AML-193 (cell line): ENCODE results near the gene ZMIZ1.

ENCODE experiments used
- DNase-seq, 2 experiments: peaks; one replicate each; lab custom pipeline; 2025; lab: John Stamatoyannopoulos, UW

Gene ZMIZ1

GRCh38 chr10:79206300-79207095 lies 137.7 kb downstream of the ZMIZ1 start:
- DNase-seq: no peak

- no peak for DNase-seq
Measured at GRCh38 chr10:79207096-79207357, 138.3 kb downstream of the ZMIZ1 start.

GRCh38 chr10:79207726-79208125 lies 139.0 kb downstream of the ZMIZ1 start:
- DNase-seq: no peak

GRCh38 chr10:79208251-79208983 lies 139.7 kb downstream of the ZMIZ1 start:
- DNase-seq: no peak

DNA sequence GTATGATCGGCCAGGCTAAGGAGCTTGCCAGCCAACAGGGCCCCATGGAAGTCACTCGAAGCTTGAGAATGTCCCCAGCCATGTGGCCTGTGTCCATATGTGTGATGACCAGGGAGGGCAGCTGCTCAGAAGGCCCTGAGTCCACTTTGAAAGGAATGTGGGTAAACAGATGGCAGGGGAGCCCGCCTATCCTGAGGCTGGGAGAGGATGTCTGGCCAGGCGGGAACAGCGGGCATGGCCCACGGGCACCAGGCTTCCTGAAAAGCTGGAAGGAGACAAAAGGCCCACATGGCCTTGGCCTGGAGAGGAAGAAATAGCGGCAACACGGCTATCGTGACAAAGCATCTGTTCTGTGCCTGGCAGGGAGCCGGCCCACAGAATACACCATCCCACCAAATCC lies 140.6 kb downstream of the ZMIZ1 start:
- DNase-seq: no peak

DNA sequence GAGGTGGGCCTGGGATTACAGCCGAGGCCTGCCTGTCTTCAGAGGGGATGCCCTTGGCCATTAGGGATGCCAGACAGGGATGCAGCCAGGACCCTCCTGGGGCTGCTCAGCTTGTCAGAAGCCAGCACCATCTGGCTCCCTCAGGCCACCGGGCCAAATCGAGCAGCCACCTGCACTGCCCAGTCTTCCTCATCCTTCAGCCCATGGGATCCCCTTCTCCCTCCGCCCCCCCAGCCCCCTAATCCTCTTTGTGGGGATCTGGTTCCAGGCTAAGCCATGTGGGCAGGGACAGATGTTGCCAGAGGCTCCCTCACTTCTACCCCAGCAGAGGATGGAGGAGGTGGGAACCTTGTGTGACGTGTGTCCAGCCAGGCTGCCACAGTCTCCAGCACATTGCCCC lies 141.1 kb downstream of the ZMIZ1 start:
- DNase-seq: no peak

- DNase-seq: no peak
Measured at GRCh38 chr10:79210672-79211071, 141.9 kb downstream of the ZMIZ1 start.

GRCh38 chr10:79211616-79212015 lies 142.8 kb downstream of the ZMIZ1 start:
- no peak for DNase-seq

- no peak for DNase-seq
Measured at GRCh38 chr10:79215531-79215930, 146.8 kb downstream of the ZMIZ1 start.

DNA sequence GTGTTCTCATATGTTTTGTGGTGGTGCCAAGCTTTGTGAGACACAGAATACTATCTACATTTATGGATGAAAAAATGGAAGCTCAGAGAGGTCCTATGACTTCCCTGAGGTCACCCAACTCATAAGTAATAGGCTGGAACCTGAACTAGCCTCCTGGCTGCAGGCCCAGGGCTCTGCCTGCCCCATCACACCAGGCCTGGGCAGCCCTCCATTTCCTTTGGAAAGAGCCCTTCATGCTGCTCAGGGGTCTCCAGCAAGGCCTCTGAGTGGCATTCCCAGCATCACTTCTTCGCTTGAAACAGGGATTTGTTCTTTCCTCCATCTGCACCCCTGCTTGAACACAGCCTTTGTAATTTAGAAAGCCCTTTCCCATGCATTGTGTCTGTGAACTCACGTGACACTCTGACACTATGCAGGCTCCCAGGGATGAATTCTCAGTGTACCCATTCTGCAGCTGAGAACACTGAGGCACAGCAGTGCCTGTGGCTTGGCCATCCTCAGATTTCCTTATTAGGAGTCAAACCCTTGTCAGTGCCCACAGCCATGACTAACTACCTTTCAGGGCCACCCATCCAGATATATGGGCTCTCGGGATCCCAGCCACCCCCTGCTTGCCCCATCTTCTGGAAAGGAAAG lies 150.7 kb downstream of the ZMIZ1 start:
- DNase-seq: no peak

- no peak for DNase-seq
Measured at GRCh38 chr10:79220307-79220706, 151.5 kb downstream of the ZMIZ1 start.

DNA sequence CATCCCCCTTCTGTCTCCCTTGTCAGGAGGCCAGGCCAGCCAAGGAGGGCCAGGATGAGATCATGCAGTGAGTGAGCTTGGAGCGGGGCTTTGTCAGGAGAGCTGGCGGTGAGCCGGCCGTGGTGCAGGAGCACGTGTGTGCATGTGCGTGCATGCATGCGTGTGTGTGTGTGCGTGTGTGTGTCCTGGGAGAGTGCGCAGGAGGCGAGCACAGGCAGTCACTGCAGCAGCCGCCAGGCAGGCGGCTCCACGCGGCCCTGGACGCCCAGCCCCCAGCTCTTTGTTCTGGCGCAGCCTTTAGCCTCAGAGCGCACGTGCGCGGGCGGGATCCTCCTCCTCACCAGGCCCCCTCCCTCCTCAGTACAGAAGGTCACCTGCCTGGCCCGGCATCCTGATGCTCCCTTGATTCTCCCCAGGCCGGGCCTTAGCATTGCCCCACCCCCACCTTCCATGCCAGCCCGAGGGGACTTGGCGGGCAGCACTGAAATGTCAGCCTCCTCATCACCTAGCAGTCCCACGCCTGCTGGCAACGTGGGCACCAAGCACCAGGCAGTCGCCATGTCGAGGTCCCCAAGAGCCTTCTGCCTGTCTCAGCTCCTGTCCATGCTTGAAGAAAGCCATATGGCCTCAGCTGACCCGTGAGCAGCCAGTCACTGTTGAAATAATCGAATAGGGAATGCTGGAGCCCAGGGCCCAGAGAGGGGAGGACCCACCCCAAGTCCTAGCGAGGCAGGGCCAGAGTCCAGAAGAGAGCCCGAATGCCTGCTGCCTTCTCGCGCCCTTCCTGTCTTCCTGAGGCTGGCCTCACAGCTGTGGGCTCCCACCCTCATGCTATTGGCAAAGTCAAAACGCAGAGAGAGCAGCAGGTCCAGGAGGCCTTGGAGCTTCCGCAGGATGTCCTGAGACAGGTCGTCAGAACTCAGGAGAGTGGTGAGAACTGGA lies 152.6 kb downstream of the ZMIZ1 start:
- no peak for DNase-seq

- no peak for DNase-seq
Measured at GRCh38 chr10:79222186-79222585, 153.4 kb downstream of the ZMIZ1 start.

DNA sequence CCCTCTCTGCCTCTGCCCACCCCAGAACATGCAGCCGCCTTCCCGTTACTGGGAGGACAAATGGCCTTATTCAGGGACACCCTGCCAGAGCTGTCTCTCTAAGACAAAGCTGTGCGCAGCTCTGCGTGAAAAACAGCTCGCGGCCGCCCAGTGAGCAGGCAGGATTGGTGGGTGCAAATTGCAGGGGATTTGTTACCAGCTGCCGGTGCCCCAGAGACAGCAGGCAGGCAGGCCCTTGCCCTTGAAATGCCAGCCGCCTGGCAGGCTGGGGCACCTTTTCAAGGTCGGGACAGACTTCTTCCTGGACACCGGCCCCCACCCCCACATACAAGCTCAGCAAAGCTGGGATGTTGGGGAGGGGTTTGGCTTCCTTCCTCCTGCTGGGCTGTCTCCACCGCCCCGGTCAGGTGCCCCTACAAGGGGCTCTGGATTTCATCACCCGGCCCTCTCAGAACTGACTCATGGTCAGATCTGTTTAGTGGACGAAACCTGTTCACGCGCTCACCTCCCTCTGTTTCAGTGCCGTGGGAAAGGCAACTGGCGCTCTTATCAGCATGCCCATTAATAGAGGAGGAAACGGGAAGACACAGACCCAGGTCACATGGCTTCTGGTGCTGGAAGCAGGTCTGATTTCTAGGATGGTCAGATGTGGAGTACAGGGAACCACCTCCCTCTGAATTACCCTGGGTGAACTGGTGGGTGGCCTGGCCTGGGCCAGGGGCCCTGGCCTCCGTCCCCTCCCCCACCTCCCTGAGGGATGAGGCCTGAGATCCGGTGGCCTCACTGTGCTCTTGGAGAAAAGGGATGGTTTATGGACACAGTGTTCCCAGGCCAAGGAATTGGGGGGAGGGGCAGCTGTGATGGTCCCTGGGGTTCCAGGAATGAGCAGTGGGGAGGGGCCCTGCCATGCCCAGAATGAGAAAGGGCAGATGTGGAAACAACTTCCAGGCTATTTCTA lies 154.6 kb downstream of the ZMIZ1 start:
- no peak for DNase-seq

DNA sequence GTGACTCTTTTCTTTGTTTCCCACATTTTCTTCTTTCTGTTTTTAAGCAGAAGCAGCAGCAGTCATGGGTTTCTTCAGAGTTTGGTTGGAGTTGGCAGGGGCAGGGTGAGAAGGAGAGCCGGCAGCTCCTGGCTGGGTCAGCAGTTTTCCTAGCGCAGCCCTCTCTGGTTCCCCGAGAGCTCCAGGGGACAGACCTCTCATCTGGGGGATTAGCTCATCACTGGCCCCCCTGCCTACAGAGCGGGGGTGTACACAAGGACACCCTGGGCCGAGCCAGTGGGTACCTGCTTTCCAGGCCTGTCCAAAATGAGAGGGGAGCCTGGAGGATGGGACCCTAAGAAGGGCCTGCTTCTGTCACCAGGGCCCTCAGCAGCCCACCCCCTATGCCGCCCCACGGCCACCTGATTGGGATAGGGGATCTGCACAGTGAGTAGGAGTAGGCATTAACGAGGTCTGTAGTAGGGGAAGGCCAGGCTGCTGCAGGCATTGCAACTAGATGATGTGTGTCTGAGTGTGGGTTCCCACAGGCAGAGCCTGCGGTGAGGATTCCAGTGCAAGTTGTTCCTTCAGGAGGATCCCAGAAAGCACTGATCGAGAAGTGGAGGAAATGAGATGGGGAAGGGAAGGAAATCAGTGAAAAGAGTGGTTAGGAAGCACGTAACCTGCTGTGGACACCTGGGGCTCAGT lies 155.6 kb downstream of the ZMIZ1 start:
- DNase-seq: no peak

DNA sequence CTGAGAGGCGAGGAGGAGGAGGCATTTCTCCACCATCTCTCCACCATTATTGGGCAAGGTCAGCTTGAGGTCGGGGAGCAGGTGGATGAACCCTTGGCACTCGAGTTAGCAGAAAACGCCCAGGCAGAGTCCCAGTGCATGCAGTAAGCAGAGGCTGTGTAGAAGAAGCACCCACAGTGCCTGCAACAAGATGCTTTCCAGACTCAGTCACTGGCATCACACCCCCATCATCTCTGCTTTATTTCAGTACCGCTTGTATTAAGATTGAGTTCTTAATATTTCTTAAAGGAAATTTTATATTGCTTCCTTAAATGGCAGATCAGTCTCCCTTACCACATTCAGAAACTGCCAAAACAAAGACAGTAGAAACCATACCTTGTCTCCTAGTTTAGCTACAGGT lies 156.2 kb downstream of the ZMIZ1 start:
- no peak for DNase-seq

DNA sequence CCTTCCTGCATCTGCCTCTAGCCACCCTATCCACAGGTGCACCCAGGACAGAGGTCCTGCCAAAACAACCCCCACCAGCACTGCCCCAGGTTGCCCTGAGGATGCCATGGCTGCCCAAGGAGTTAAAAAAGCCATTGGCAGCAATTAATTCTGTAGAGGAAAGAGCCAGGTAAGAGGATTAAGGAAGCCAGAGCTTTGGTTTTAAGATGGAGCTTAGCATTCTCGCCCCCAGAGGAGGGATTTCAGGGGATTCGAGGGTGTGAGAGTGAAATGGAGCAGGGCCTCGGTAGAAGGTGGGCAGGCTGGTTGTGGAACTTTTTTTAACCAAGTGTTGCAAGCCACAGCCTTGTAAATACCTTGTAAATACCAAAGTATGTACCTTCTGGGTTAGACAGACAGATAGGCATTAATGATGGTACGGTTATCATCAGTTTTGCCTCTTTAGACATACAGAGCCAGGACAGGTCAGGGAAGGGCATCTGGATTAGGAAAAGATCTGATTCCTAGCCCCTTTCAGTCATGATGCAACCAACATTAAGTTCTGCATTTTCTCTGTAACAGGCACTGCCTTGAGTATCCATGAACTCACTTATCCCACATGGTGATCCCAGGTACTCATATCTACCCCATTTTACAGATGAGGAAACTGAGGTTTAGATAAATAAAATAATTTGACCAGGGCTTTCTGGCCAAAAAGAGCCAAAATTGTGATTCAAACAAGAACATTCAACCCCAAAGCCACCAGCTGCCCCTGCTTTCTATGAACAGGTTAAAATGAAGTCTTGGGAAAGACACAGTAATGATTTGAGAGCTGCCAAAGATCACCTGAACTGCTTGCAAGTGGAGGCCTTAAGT lies 157.9 kb downstream of the ZMIZ1 start:
- DNase-seq: no peak

- no peak for DNase-seq
Measured at GRCh38 chr10:79229071-79229541, 160.3 kb downstream of the ZMIZ1 start.

DNA sequence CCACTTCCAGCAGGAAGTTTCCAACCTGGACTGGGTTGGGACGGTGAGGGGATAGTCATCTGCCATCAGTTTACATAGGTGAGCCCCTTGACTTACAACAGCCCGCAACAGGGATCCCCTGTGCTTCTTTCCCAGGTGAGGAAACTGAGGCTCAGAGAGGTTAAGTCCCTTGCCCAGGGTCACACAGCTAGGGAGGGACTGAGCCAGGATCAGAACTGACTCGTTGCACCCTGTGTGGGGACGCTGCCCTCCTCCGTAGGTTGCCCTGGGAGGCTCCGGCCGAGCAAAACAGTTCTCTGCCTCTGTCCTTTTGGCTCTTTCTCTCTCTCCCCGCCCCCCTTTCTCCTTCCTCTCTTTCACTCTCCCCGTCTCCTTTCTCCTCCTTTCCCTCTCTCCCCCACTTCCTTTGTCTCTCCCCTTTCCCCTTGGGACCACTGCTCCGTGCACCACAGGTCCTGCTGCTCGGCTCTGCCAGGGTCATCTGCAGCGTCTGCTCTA lies 161.1 kb downstream of the ZMIZ1 start:
- DNase-seq: no peak
